A549 (cell line): Measurements from ENCODE around the gene JAZF1.

ENCODE experiments used
- BHLHE40 ChIP-seq: IDR thresholded peaks from 2 replicates; pipeline ENCODE4 v1.6.1; 2012; ENCODE audit warnings: low read depth, low read length, inconsistent platforms
- CHD2 ChIP-seq: fragments of 150-350 bp; IDR thresholded peaks from 2 replicates; pipeline ENCODE4 v1.6.1; 2014; ENCODE audit warnings: low read length; ENCODE audit not compliant: partially characterized antibody
- EP300 ChIP-seq, 2 experiments: fragments of >200 bp; sonication (Bioruptor Twin); formaldehyde crosslinking; IDR thresholded peaks; 2 replicates in 1 of 2; 3 replicates in 1 of 2; pipeline ENCODE4 v1.6.1; 2016 to 2017
- POLR2A ChIP-seq: IDR thresholded peaks from 2 replicates; pipeline ENCODE4 v1.6.1; 2012; ENCODE audit warnings: mild to moderate bottlenecking, low read length
- POLR2AphosphoS2 ChIP-seq: conservative IDR thresholded peaks from 2 replicates; pipeline ENCODE4 v1.6.1; 2012; ENCODE audit warnings: low read length, improper control_type of control experiment, inconsistent platforms
- SMC3 ChIP-seq: fragments of >200 bp; sonication (Bioruptor Twin); formaldehyde crosslinking; IDR thresholded peaks from 3 replicates; pipeline ENCODE4 v1.6.1; 2018; ENCODE audit warnings: inconsistent platforms
- TF ChIP-seq, protein P1 (sequence below): fragments of >200 bp; sonication (Bioruptor Twin); formaldehyde crosslinking; IDR thresholded peaks from 3 replicates; pipeline ENCODE4 v1.5.1; 2016

DNA sequence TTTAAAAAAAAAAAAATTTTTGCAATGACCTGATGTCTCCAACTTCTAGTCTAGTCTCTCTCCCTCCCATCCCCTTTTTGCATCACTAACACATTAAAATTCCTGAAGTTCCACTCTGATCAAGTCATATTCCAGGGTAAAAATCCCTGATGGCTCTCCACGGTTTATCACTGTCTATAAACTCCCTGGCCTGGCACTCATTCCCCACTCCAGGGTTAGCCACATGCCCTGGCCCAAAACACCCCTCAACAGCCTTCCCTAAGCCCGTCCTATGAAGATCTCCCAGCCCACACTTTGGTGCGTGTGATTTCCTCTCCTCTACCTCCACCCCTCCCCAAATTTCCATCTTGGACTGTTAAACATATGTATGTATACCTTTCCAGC, 125.4 kb downstream of the JAZF1 start:
- TF ChIP-seq CHD2 = no peak
- TF ChIP-seq SMC3 = no peak
- no peak; a peak in 1 of 5 replicates for TF ChIP-seq EP300 (IDR thresholded peaks at IDR 0.05)
- TF ChIP-seq, protein P1, sequence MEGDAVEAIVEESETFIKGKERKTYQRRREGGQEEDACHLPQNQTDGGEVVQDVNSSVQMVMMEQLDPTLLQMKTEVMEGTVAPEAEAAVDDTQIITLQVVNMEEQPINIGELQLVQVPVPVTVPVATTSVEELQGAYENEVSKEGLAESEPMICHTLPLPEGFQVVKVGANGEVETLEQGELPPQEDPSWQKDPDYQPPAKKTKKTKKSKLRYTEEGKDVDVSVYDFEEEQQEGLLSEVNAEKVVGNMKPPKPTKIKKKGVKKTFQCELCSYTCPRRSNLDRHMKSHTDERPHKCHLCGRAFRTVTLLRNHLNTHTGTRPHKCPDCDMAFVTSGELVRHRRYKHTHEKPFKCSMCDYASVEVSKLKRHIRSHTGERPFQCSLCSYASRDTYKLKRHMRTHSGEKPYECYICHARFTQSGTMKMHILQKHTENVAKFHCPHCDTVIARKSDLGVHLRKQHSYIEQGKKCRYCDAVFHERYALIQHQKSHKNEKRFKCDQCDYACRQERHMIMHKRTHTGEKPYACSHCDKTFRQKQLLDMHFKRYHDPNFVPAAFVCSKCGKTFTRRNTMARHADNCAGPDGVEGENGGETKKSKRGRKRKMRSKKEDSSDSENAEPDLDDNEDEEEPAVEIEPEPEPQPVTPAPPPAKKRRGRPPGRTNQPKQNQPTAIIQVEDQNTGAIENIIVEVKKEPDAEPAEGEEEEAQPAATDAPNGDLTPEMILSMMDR = no peak
- TF ChIP-seq POLR2AphosphoS2 = no peak
- no peak for TF ChIP-seq POLR2A
- no peak for TF ChIP-seq BHLHE40
